ENCODE measurements around the gene ACTL7A.

The ACTL7A gene

DNA sequence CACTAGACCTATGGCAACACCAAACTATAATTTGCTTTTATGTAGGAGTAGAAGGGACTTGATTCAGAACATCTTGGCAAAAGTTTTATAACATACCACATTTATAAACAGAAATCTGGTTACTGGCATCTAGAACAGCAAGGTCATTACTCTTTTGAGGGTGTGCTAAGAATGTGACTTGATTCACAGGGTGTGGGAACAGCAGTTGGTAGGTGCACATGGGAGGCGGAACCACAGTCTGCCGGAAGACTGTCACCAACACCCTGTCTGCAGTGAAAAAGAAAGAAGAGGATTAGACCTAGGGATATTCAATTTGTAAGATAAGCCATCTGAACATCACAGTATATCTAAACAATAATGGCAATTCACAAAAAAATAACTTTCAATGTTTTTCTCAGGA lies 48.8 kb downstream of the ACTL7A start:
- no peak for DNase-seq (ENCODE audit: low read depth, low spot score)
- no peak overlapping the region for H3K27ac ChIP-seq

DNA sequence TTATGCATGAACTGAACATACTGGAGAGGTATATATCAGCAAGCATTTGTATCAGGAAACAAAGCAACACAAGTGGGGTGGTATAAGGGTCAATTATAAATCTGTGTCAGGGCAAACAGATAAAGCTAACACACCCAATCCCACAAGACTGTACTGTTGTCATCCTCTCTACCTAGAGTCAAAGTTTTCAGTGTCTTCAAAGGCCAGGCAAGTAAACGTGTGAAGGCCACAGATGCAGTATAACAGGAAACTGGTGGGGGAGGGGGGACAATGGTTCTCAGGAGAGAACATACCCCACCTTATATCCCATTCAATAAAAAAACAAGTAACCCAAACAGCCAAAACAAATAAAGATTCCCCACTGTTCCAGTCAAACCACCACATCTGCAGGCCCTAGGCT lies 49.8 kb downstream of the ACTL7A start:
- no peak overlapping the region for H3K27ac ChIP-seq
- DNase-seq (ENCODE audit: low read depth, low spot score): no peak
